ENCODE data around the gene RNASE9.
"Not testable (repeated sequence)": the region's sequence is repeated elsewhere in the genome, so short reads cannot be mapped to it uniquely, and the experiment has no call there.

RNASE9 gene

GRCh38 chr14:20515846-20516245 is 45.0 kb downstream of the RNASE9 start:
- no peak for DNase-seq

DNA sequence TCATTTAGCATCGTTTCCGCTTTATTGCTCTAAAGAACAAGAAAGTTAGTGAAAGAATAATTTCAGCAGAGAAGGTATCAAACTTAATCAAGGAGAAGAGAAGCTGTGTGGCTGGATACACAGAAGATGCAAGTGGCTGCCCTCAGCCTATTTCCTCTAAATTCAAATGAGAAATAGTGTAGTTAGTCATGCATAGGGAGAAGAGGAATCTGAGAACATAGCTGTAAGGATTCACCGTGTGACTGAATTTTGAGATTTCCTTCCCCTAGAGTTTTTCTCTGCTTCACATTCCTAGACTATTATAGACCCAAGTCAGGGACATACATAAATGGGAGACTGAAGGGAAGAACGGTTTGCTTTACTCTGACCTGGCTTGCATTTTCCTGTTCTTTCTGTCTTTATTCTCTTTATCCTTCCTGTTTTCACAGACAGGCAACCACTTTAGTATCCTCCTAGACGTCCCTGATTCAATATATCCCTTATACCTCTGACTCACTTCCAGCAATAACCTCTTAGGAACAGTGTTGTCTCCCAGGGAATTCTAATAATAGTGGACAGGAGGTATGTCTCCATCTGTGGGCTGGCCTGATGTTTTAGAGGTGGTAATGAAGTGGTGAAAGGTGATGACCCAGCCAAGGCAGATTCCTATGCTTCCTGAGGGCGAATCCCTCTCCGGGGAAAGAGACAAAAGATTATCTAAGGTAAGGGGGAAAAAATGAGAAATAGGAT is 48.5 kb downstream of the RNASE9 start:
- DNase-seq: no peak

GRCh38 chr14:20508367-20508766 is 52.5 kb downstream of the RNASE9 start:
- no peak for DNase-seq

GRCh38 chr14:20507537-20507936 is 53.3 kb downstream of the RNASE9 start:
- DNase-seq: not testable (repeated sequence)

DNA sequence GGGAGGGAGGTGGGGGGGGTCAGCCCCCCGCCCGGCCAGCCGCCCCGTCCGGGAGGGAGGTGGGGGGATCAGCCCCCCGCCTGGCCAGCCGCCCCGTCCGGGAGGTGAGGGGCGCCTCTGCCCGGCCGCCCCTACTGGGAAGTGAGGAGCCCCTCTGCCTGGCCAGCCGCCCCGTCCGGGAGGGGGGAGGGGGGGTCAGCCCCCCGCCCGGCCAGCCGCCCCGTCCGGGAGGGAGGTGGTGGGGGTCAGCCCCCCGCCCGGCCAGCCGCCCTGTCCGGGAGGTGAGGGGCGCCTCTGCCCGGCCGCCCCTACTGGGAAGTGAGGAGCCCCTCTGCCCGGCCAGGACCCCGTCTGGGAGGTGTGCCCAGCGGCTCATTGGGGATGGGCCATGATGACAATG is 54.1 kb downstream of the RNASE9 start:
- DNase-seq: not testable (repeated sequence)

- not testable (repeated sequence) for DNase-seq
Measured at GRCh38 chr14:20506276-20506675, 54.6 kb downstream of the RNASE9 start.
